AML-193 (cell line): ENCODE results near the gene FOXP3.

ENCODE experiments used
- DNase-seq, 2 experiments: peaks; one replicate each; lab custom pipeline; 2025; lab: John Stamatoyannopoulos, UW

The FOXP3 gene

DNA sequence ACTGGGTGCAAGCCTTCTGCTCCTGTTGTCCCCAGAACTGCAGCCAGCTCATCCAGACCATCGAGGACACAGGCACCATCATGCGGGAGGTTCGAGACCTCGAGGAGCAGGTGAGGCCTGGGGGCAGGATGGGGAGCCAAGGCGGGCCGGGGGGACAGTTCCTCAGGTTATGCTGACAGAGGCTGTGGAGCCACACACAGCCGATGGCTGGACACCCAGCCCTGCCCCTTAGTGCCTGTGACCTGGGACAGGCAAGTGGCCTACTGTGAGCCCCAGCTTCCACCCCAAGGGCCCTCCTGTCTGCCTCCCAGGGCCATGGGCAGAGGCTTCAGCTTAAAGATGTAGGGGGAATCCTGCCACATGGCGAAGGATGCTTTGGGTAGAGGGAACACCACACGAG lies 14.9 kb downstream of the FOXP3 start:
- DNase-seq = no peak

GRCh38 chrX:49249071-49249470 lies 15.4 kb downstream of the FOXP3 start:
- DNase-seq = no peak

- DNase-seq = no peak
These were observed 16.3 kb downstream of the FOXP3 start for GRCh38 chrX:49247916-49248811.

DNA sequence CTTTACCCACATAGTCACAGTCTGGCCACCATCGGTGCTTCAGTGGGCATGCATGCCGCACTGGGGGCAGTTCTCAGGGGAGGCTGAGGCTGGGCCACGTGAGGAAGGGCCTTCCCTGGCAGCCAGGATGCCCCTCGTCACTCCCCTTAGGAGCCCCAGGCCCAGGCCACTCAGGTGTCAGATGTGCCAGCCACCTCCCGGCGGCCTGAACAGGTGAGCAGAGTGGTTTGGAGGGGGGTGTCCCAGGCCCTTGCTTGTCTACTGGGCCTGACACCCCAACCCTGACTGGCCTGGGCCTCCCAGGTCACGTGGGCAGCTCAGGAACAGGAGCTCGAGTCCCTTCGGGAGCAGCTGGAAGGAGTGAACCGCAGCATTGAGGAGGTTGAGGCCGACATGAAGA lies 17.2 kb downstream of the FOXP3 start:
- no peak for DNase-seq

DNA sequence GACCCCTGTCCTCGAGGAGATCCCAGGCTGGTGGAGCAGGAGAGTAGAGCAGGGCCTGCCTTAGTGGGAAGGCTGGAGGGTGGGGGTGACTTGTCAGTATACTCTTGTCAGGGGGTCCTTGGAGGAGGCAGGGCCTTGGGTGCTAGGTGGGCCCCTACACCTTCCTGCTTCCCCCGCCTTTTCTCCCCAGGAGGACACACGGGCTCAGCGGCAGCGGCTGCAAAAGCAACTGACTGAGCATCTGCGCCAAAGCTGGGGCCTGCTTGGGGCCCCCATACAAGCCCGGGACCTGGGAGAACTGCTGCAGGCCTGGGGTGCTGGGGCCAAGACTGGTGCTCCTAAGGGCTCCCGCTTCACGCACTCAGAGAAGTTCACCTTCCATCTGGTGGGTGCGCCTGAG lies 18.0 kb downstream of the FOXP3 start:
- DNase-seq = no peak

DNA sequence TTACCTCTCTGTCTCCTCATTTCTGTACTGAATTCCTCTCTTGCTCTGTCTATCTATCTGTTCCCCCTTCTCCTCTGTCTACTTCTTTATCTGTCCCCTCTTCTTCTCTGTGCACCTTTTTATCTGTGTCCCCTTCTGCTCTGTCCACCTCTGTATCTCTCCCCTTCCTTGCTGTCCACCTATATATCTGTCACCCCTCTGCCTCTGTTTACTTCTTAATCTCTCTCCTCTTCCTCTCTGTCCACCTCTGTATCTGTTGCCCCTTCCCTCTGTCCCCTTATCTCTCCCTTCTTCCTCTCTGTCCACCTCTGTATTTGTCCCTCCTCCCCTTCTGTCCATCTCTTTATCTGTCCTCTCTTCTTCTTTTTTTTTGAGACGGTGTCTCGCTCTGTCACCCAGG lies 20.3 kb downstream of the FOXP3 start:
- no peak for DNase-seq

- DNase-seq = no peak
These were observed 21.3 kb downstream of the FOXP3 start for GRCh38 chrX:49243166-49243565.

DNA sequence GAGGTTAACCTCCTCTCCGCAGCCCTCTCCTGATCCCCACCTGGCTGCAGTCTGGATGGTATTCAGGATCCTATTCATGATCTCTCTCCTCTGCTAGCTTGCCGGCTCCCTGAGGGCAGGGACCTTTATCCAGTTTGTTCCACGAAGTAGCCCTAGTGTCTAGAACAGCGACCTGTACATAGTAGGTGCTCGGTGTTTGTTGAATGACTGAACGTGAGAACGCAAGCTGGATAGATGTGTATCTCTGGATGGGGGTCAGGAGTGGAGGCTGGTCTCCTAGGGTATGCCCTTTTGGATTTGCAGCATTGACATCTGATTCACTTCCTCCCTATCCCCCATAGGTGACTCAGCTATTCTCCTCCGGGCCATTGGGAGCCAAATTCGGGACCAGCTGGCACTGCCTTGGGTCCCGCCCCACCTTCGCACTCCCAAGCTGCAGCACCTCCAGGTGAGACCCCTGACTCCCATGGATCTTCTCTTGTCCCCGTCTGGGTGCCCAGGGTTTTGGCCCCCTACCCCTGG lies 21.9 kb downstream of the FOXP3 start:
- DNase-seq = no peak

DNA sequence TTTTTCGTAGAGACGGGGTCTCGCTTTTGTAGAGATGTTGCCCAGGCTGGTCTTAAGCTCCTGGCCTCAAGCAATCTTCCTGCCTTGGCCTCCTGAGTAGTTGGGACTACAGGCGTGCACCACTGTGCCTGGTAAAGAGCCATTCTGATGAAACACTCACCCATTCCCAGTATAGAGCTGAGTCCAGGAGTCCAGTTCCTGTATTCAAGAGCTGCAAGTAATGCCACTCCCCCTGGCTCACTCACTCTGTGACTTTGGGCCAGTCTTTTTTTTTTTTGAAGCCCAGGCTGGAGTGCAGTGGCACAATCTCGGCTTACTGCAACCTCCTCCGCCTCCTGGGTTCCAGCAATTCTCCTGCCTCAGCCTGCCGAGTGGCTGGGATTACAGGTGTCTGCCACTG lies 25.8 kb downstream of the FOXP3 start:
- DNase-seq = no peak

DNA sequence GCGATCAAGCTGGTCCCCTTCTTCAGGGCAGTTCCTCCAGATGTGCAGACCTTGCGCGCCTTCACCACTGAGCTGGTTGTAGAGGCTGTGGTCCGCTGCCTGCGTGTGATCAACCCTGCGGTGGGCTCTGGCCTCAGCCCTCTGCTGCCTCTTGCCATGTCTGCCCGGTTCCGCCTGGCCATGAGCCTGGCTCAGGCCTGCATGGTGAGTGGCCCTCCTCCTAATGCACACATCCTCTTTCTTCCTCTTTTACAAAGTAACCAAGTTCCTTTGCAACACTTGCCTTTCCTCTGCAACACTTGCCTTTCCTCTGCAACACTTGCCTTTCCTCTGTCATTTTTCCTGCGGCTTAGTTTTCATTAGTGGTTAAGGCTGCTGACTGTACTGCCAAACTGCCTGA lies 27.4 kb downstream of the FOXP3 start:
- peak; percentile 60 to 73 for DNase-seq

DNA sequence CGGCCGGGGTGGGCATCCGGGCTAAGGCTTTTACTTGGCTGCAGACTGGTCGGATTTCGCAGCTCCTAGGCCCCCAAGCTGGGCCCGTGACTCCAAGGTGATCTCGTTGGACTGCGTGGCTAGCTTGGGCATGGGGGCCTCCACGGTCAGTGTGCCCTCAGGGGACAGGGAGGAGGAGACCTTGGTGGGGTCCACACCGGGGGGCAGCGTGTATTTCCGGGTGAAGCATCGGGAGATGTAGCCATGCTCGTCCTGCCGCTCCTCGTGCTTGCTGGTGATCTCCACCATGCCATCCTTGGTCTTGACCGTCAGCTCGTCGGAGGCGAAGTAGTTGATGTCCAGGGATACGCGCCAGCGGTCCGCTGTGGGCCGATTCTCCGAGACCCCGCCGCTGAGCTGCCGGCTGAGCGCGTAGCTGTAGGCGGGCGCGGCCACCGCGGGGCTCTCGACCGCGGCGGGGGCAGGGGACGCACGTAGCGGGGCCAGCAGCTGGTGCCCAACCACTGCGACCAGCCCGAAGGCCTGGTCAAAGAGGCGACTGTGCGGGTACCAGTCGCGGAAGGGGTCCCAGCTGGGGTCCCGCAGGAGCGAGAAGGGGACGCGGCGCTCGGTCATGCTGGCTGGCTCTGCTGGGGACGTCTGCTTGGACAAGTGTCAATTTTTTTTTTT lies 30.5 kb downstream of the FOXP3 start:
- no peak for DNase-seq

GRCh38 chrX:49233176-49233575 lies 31.3 kb downstream of the FOXP3 start, which contains the start of gene CACNA1F:
Gene CACNA1F (minus strand): TSS chrX:49233340. CDS start chrX:49233309, 31 bp downstream.
- DNase-seq = no peak

- no peak for DNase-seq
These were observed 32.0 kb downstream of the FOXP3 start for GRCh38 chrX:49232525-49232924.

- no peak for DNase-seq
These were observed 33.0 kb downstream of the FOXP3 start for GRCh38 chrX:49231333-49232000.

- DNase-seq = no peak
These were observed 33.8 kb downstream of the FOXP3 start for GRCh38 chrX:49230500-49231232.

GRCh38 chrX:49228185-49228584 lies 36.3 kb downstream of the FOXP3 start:
- no peak for DNase-seq

DNA sequence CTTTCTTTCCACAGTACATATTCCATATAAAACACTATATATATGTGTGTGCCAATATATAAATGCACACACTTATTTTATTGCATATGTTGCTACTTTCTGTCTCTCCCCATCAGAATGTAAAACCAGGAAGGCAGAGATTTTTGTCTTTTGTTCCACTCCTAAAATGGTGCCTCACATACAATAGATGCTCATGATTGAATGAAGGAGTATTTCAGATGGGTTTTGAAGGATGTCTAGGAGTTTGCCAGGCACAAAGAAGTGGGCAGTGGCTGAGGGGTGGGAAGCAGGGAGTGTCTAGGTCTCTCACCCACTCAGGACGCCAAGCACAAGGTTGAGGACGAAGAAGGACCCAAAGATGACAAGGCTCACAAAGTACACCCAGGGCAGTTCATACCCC lies 36.8 kb downstream of the FOXP3 start:
- no peak for DNase-seq

DNA sequence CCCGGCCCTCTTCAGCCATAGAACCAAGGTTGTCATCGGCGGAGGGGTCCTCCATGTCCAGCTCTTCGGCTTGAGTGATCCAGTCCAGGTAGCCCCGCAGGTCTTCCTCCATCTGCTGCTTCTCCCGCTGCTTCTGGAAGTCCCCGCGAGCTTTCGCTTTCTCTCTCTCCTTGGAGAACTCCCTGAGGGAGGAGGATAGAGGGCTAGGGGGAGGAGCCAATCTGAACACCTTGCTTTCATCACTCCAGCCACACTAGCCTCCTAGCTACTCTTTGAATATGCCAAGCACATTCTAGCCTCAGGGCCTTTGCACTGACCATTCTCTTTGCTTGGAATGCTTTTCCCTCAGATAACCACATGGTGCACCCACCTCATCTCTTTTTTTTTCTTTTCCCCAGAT lies 37.6 kb downstream of the FOXP3 start:
- DNase-seq = no peak

GRCh38 chrX:49225858-49226257 lies 38.7 kb downstream of the FOXP3 start:
- no peak for DNase-seq

GRCh38 chrX:49221868-49222267 lies 42.6 kb downstream of the FOXP3 start:
- DNase-seq = no peak

DNA sequence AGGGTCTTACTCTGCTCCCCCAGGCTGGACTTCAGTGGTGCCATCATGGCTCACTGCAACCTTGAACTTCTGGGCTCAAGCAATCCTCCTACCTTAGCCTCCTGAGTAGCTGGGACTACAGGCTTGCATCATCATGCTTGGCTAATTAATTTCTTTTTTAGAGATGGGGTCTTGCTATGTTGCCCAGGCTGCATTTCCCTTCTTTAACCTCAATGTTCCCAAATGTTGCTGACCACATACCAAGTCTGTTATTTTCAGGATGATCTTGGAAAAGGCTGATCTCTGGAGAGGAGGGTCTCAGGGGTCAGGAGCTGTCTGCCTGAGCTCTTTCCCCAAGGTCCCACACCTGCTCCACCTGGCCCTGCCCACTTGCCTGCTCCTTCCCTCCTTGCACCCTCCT lies 44.4 kb downstream of the FOXP3 start:
- no peak for DNase-seq

DNA sequence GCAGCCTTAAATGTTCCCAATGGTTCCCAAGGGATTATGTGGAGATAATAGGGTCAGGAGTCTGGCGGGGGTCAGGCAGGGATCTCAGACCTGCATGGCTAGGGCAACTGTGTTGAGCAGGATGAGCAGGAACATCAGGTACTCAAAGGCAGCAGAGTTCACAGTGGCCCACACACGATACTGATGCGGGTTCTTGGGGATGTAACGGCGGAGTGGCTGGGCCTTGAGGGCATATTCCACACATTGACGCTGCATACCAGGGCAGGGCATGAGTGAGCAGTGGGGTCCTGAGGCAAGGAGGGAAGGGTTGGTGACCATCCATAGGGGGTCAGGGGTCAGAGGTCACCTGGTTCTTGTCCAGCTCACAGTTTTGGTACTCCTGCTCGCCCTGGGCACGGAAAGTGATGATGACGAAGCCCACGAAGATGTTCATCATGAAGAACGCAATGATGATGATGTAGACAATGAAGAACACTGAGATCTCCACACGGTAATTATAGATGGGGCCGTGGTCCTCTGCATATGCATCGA lies 49.4 kb downstream of the FOXP3 start:
- DNase-seq = no peak
